ENCODE data around the gene MAP3K9. TPM values are rescaled to one million over a fixed set of nuclear protein-coding genes. Genes with fewer than 3 reads are reported as not detected.

Gene MAP3K9
- total and polyA plus RNA-seq, 10 of the 15 experiments (the other 5 are each of a cell fraction or from before 2014, with no cell fraction given), result 0.48 to 7.9 (median 2.9) TPM

DNA sequence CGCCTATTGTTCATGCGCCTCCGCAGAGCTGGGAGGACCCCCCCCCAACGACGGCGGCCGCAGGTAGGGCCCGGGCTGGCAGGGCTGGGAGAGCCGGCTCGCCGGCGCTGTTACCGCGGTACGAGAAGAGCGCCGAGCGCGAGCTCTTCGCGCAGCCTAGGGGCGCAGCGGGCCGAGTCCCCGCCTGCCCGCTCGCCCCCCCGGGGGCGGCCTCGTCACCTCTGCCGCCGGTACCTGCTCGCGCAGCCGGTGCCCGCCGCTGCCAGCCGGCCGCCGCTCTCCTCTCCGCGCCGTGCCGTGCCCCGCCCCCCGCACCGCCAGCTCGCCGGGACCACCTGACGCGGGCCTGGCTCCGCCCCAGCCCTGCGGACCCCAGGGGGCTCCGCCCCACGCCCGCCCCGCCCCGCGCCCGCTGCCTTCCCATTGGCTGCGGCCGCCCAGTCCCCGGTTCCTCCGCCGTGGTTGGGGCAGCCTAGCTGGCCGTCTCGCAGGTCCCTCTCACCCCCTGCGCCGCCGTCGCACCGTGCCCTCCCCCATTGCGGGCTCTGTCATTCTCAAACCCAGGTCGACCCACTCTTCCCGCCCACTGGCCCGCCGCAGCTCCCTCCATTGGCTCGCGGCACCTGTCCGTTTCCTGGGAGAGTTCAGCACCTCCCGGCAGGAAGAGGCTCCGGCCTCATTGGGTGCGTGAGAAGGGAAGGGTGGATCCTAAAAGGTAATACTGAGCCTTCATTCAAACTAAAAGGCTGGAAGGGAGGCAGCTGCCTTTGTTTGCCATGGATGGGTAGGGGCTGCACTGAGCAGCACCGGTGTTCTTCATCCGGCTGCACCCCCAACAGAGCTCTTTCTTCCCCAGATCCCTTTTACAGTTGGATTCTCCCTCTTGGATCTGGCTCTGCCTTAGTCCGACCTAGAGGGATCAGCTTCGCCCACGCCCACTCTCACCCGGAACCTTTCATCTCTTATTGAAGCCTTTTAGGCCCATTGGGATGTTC lies at the start of gene MAP3K9 (continued):
- TF ChIP-seq LARP7 (IDR thresholded peaks at IDR 0.05), result peak; percentile 60
- 0 out of 2 replicates have a peak, but pooled peaks have one; percentile 14 for TF ChIP-seq TCF3 (IDR thresholded peaks at IDR 0.05; ENCODE audit: borderline replicate concordance, insufficient read depth, low read depth, low read length)
- TF ChIP-seq RELB (IDR thresholded peaks at IDR 0.05; ENCODE audit: low read depth), result peak; percentile 37; the same call in 1 of the 2 replicates
- TF ChIP-seq CREM (IDR thresholded peaks at IDR 0.05; ENCODE audit: low read depth), result peak; percentile 23; the same call in 1 of the 2 replicates
- TF ChIP-seq CHD2 (IDR thresholded peaks at IDR 0.05; ENCODE audit: borderline replicate concordance, low read depth, low read length), result peak; percentile 80
- peak; percentile 86 for TF ChIP-seq PBX3 (IDR thresholded peaks at IDR 0.05; ENCODE audit: insufficient replicate concordance, low read depth, low read length)
- no peak for TF ChIP-seq CBFB (IDR thresholded peaks at IDR 0.05; ENCODE audit: low read depth)
- TF ChIP-seq, protein P1, sequence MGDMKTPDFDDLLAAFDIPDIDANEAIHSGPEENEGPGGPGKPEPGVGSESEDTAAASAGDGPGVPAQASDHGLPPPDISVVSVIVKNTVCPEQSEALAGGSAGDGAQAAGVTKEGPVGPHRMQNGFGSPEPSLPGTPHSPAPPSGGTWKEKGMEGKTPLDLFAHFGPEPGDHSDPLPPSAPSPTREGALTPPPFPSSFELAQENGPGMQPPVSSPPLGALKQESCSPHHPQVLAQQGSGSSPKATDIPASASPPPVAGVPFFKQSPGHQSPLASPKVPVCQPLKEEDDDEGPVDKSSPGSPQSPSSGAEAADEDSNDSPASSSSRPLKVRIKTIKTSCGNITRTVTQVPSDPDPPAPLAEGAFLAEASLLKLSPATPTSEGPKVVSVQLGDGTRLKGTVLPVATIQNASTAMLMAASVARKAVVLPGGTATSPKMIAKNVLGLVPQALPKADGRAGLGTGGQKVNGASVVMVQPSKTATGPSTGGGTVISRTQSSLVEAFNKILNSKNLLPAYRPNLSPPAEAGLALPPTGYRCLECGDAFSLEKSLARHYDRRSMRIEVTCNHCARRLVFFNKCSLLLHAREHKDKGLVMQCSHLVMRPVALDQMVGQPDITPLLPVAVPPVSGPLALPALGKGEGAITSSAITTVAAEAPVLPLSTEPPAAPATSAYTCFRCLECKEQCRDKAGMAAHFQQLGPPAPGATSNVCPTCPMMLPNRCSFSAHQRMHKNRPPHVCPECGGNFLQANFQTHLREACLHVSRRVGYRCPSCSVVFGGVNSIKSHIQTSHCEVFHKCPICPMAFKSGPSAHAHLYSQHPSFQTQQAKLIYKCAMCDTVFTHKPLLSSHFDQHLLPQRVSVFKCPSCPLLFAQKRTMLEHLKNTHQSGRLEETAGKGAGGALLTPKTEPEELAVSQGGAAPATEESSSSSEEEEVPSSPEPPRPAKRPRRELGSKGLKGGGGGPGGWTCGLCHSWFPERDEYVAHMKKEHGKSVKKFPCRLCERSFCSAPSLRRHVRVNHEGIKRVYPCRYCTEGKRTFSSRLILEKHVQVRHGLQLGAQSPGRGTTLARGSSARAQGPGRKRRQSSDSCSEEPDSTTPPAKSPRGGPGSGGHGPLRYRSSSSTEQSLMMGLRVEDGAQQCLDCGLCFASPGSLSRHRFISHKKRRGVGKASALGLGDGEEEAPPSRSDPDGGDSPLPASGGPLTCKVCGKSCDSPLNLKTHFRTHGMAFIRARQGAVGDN (IDR thresholded peaks at IDR 0.05), result 0 out of 2 replicates have a peak, but pooled peaks have one; percentile 41
- peak; percentile 71 for TF ChIP-seq SP1 (IDR thresholded peaks at IDR 0.05; ENCODE audit: low read depth, low read length)
- TF ChIP-seq PKNOX1 (IDR thresholded peaks at IDR 0.05), result peak; percentile 97
- no peak for TF ChIP-seq RFX5 (IDR thresholded peaks at IDR 0.05; ENCODE audit: low read depth, low read length)
- TF ChIP-seq, protein P2, sequence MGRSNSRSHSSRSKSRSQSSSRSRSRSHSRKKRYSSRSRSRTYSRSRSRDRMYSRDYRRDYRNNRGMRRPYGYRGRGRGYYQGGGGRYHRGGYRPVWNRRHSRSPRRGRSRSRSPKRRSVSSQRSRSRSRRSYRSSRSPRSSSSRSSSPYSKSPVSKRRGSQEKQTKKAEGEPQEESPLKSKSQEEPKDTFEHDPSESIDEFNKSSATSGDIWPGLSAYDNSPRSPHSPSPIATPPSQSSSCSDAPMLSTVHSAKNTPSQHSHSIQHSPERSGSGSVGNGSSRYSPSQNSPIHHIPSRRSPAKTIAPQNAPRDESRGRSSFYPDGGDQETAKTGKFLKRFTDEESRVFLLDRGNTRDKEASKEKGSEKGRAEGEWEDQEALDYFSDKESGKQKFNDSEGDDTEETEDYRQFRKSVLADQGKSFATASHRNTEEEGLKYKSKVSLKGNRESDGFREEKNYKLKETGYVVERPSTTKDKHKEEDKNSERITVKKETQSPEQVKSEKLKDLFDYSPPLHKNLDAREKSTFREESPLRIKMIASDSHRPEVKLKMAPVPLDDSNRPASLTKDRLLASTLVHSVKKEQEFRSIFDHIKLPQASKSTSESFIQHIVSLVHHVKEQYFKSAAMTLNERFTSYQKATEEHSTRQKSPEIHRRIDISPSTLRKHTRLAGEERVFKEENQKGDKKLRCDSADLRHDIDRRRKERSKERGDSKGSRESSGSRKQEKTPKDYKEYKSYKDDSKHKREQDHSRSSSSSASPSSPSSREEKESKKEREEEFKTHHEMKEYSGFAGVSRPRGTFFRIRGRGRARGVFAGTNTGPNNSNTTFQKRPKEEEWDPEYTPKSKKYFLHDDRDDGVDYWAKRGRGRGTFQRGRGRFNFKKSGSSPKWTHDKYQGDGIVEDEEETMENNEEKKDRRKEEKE (IDR thresholded peaks at IDR 0.05), result no peak
- no peak for TF ChIP-seq ZNF274 (IDR thresholded peaks at IDR 0.05; ENCODE audit: insufficient read depth, insufficient read length)
- TF ChIP-seq ATF7 (IDR thresholded peaks at IDR 0.05; ENCODE audit: low read depth), result peak; percentile 40; the same call in 1 of the 2 replicates
- TF ChIP-seq CREB1 (IDR thresholded peaks at IDR 0.05; ENCODE audit: low read depth), result peak; percentile 59
